Measurements from ENCODE around the gene ERMARD. TPM values are rescaled to one million over a fixed set of nuclear protein-coding genes. Genes with fewer than 3 reads are reported as not detected.

Gene ERMARD
- total RNA-seq, 1 experiment from 2014 or later = 13.6 TPM

GRCh38 chr6:169825558-169826225 lies 74.3 kb downstream of the ERMARD start:
- Mint-ChIP-seq H3K9me3 (peaks cover 30 to 31% of the 10 kb centered on the region in 2 experiments), H3K4me1 (peaks cover 62 to 74% of the 10 kb centered on the region in 2 experiments)
- no peaks in the 10 kb centered on the region for H3K23me2 ChIP-seq (ENCODE audit: insufficient read length, low read depth, low read length, poor library complexity, severe bottlenecking)

More at GRCh38 chr6:169825558-169826225, 74.3 kb downstream of the ERMARD start:
- H3K4me1 ChIP-seq (ENCODE audit: insufficient read depth, low read length) = peaks cover 5% of the 10 kb centered on the region; the same call in 1 of the 2 replicates
- no peak overlapping the region for H3T11ph ChIP-seq (ENCODE audit: low read length)
- H3K18ac ChIP-seq (ENCODE audit: insufficient read length, low read depth, low read length) = no peak overlapping the region
- H3K27ac Mint-ChIP-seq = peak overlapping the region in 1 of 3 experiments; percentile 14; a peak in 1 of 7 replicates
- peaks cover 4 to 33% (median 20%) of the 10 kb centered on the region in 3 experiments; a peak in 6 of 7 replicates for H3K36me3 Mint-ChIP-seq (ENCODE audit: insufficient read depth in 1 of 3, low read depth in 3 of 3)
- no peak for DNase-seq
- H2BK120ac ChIP-seq (ENCODE audit: low read depth, low read length, poor library complexity, severe bottlenecking) = no peak overlapping the region
- H3K27ac ChIP-seq (ENCODE audit: insufficient read length, low read depth, low read length) = no peak overlapping the region
- H4K91ac ChIP-seq (ENCODE audit: insufficient read length, low read depth, low read length) = no peak overlapping the region
- no peak overlapping the region for H2BK20ac ChIP-seq (ENCODE audit: low read depth, low read length, poor library complexity, severe bottlenecking)
- H2BK12ac ChIP-seq (ENCODE audit: insufficient read length, low read depth, low read length) = no peak overlapping the region
- H4K8ac ChIP-seq (replicated peaks; ENCODE audit: insufficient read length, low read depth, low read length) = no peak overlapping the region
- no peak overlapping the region for H3K4me2 ChIP-seq (ENCODE audit: insufficient read depth, insufficient read length, low read length)
- no peak overlapping the region for H3K56ac ChIP-seq (ENCODE audit: insufficient read length, low read depth, low read length)
- H3K14ac ChIP-seq (ENCODE audit: insufficient read depth, low read length) = no peak overlapping the region
- H3K27me3 ChIP-seq (ENCODE audit: insufficient read depth, low read length) = no peaks in the 10 kb centered on the region
- no peak for TF ChIP-seq CTCF (conservative IDR thresholded peaks at IDR 0.05)
- H2BK15ac ChIP-seq (ENCODE audit: low read depth, low read length) = no peak overlapping the region
- no peaks in the 10 kb centered on the region for H3K79me2 ChIP-seq (ENCODE audit: insufficient read depth, low read length)
- no peak overlapping the region for H3K4ac ChIP-seq (ENCODE audit: low read depth, low read length)
- no peak overlapping the region for H3K9ac ChIP-seq (ENCODE audit: extremely low read depth, insufficient read length, low read length)
- no CpG with 5 or more reads among the region's 12 CpGs for WGBS (ENCODE audit: extremely low coverage, insufficient read length, low lambda C conversion rate)
- peaks cover 31% of the 10 kb centered on the region for H3K27me3 Mint-ChIP-seq (ENCODE audit: low read depth)
- H3K79me1 ChIP-seq (ENCODE audit: insufficient read depth, low read depth, low read length, poor library complexity, severe bottlenecking) = no peaks in the 10 kb centered on the region
- H3K9me3 ChIP-seq (ENCODE audit: control insufficient read depth, low read depth, low read length) = no peaks in the 10 kb centered on the region
- no peak overlapping the region for H2AFZ ChIP-seq (ENCODE audit: low read length)
- H2AK5ac ChIP-seq (ENCODE audit: insufficient read length, low read length) = no peak overlapping the region
- H3K4me3 Mint-ChIP-seq = no peak overlapping the region; a peak in 1 of 5 replicates
- H4K20me1 ChIP-seq (ENCODE audit: control insufficient read depth, insufficient read depth, insufficient read length) = no peaks in the 10 kb centered on the region
- no peak overlapping the region for H2BK5ac ChIP-seq (ENCODE audit: insufficient read length, low read length)
- no peak overlapping the region for H4K5ac ChIP-seq (ENCODE audit: insufficient read length, low read depth, low read length)
- no peak overlapping the region for H3K23ac ChIP-seq (ENCODE audit: insufficient read length, low read depth, low read length)
